WTC11 (cell line): ENCODE data around the gene IGSF23. TPM values are rescaled to one million over a fixed set of nuclear protein-coding genes. Genes with fewer than 3 reads are reported as not detected.
"Not testable (repeated sequence)": the region's sequence is repeated elsewhere in the genome, so short reads cannot be mapped to it uniquely, and the experiment has no call there.

Source experiments
- ATAC-seq: fragments of 200-7000 bp; cut with Tn5 transposase; 2 replicates; pipeline ENCODE4 v1.10.0; 2021; ENCODE audit warnings: mild to moderate bottlenecking, moderate library complexity
- CTCF ChIA-PET: fragments of 300-600 bp; sonication (Branson Sonifier 250); formaldehyde crosslinking; loops from one replicate; lab custom pipeline; 2021; ENCODE audit warnings: antibody characterized with exemption; lab: Charles Lee
- POLR2A ChIA-PET: fragments of 350-600 bp; sonication (Branson Sonifier 250); formaldehyde crosslinking; loops from one replicate; lab custom pipeline; 2021; ENCODE audit warnings: antibody characterized with exemption; lab: Charles Lee
- DNase-seq: peaks from one replicate; pipeline ENCODE4 v3.0.0; 2021; ENCODE audit warnings: low spot score
- H3K27ac Mint-ChIP-seq: 2 replicates; pipeline ENCODE4 v1.8.0; 2021; ENCODE audit warnings: mixed read lengths
- H3K27me3 Mint-ChIP-seq: 2 replicates; pipeline ENCODE4 v1.8.0; 2021; ENCODE audit warnings: low read depth, mild to moderate bottlenecking, moderate library complexity, mixed read lengths
- H3K36me3 Mint-ChIP-seq: 2 replicates; pipeline ENCODE4 v1.8.0; 2021; ENCODE audit warnings: mixed read lengths
- H3K4me1 Mint-ChIP-seq: 2 replicates; pipeline ENCODE4 v1.8.0; 2022; ENCODE audit warnings: mixed read lengths
- H3K4me3 Mint-ChIP-seq: 2 replicates; pipeline ENCODE4 v1.8.0; 2021; ENCODE audit warnings: mild to moderate bottlenecking, moderate library complexity, mixed read lengths
- H3K9me3 Mint-ChIP-seq: 2 replicates; pipeline ENCODE4 v1.8.0; 2021; ENCODE audit warnings: mixed read lengths
- ELF4 ChIP-seq: sonication (generic); formaldehyde crosslinking; IDR thresholded peaks from 2 replicates; pipeline ENCODE4 v1.8.1; 2022; ENCODE audit warnings: low read depth, mild to moderate bottlenecking, moderate library complexity, missing genetic modification reagents
- HMGA2 ChIP-seq: fragments of 250-450 bp; sonication (Bioruptor Pico); IDR thresholded peaks from 2 replicates; pipeline ENCODE4 v1.4.0; 2021; ENCODE audit warnings: mild to moderate bottlenecking, moderate library complexity
- IRF1 ChIP-seq: sonication (generic); formaldehyde crosslinking; IDR thresholded peaks from 2 replicates; pipeline ENCODE4 v1.8.0; 2023; ENCODE audit warnings: missing genetic modification reagents
- IRF2 ChIP-seq: sonication (generic); formaldehyde crosslinking; IDR thresholded peaks from 2 replicates; pipeline ENCODE4 v1.8.0; 2022; ENCODE audit warnings: low read depth, missing genetic modification reagents, borderline replicate concordance
- JAZF1 ChIP-seq: fragments of 250-450 bp; sonication (Bioruptor Pico); IDR thresholded peaks from 2 replicates; pipeline ENCODE4 v1.9.0; 2021; ENCODE audit warnings: moderate library complexity, mild to moderate bottlenecking, inconsistent platforms
- MYBL2 ChIP-seq: sonication (generic); formaldehyde crosslinking; IDR thresholded peaks from 2 replicates; pipeline ENCODE4 v1.8.1; 2023; ENCODE audit warnings: mild to moderate bottlenecking, moderate library complexity, missing genetic modification reagents
- NFYB ChIP-seq: sonication (generic); formaldehyde crosslinking; conservative IDR thresholded peaks from 2 replicates; pipeline ENCODE4 v1.8.0; 2022; ENCODE audit warnings: low read depth, missing genetic modification reagents
- NR2C2 ChIP-seq: sonication (generic); formaldehyde crosslinking; IDR thresholded peaks from 2 replicates; pipeline ENCODE4 v1.8.0; 2022; ENCODE audit warnings: mild to moderate bottlenecking, missing genetic modification reagents
- NR3C1 ChIP-seq: sonication (generic); formaldehyde crosslinking; conservative IDR thresholded peaks from 2 replicates; pipeline ENCODE4 v1.8.1; 2023; ENCODE audit warnings: low read depth, mild to moderate bottlenecking, missing genetic modification reagents
- SMAD4 ChIP-seq: sonication (generic); formaldehyde crosslinking; IDR thresholded peaks from 2 replicates; pipeline ENCODE4 v1.8.0; 2022; ENCODE audit warnings: mild to moderate bottlenecking, missing genetic modification reagents
- TP53 ChIP-seq: sonication (generic); formaldehyde crosslinking; IDR thresholded peaks from 2 replicates; pipeline ENCODE4 v1.8.1; 2023; ENCODE audit warnings: mild to moderate bottlenecking, missing genetic modification reagents
- ZBTB21 ChIP-seq: sonication (generic); formaldehyde crosslinking; IDR thresholded peaks from 2 replicates; pipeline ENCODE4 v1.8.1; 2023; ENCODE audit warnings: mild to moderate bottlenecking, missing genetic modification reagents, borderline replicate concordance
- ZMAT4 ChIP-seq: fragments of 250-450 bp; sonication (Bioruptor Pico); IDR thresholded peaks from 2 replicates; pipeline ENCODE4 v1.9.0; 2021; ENCODE audit warnings: mild to moderate bottlenecking
- ZNF425 ChIP-seq: fragments of 250-450 bp; sonication (Bioruptor Pico); conservative IDR thresholded peaks from 2 replicates; pipeline ENCODE4 v1.9.0; 2021; ENCODE audit warnings: mild to moderate bottlenecking
- total RNA-seq: library from RNA; stranded (reverse); gene quantifications from 3 replicates; pipeline ENCODE4 v1.2.3, GENCODE V29; 2021

IGSF23 gene
- total RNA-seq, 1 experiment from 2014 or later: not detected

GRCh38 chr19:44631611-44632010 lies 18.2 kb downstream of the IGSF23 start:
- Mint-ChIP-seq H3K4me1 (peaks cover 20% of the 10 kb centered on the region), H3K9me3 (peaks cover 12% of the 10 kb centered on the region), H3K27me3 (peaks cover 12% of the 10 kb centered on the region; the same call in 1 of the 2 replicates)
- ChIA-PET POLR2A (interaction anchor here (0.6 kb wide), 1 partner anchor 268 kb away, joined by 3 read pairs; no protein-coding TSS in a partner anchor), CTCF (interaction anchor here (0.9 to 1.5 kb wide), 3 partner anchors 15 to 49 kb away, joined by 3 to 5 read pairs (median 3); no protein-coding TSS in a partner anchor)
- ATAC-seq, H3K36me3 Mint-ChIP-seq, H3K4me3 Mint-ChIP-seq, H3K27ac Mint-ChIP-seq, DNase-seq: not testable (repeated sequence)

GRCh38 chr19:44634058-44634457 lies 20.7 kb downstream of the IGSF23 start:
- H3K9me3 Mint-ChIP-seq: peaks cover 12% of the 10 kb centered on the region
- POLR2A ChIA-PET: not testable (repeated sequence)

GRCh38 chr19:44634785-44635184 lies 21.4 kb downstream of the IGSF23 start:
- peaks cover 12% of the 10 kb centered on the region for H3K9me3 Mint-ChIP-seq
- CTCF ChIA-PET: interaction anchor here (0.7 to 2.4 kb wide), 10 partner anchors 22 to 143 kb away, joined by 3 to 15 read pairs (median 5); no protein-coding TSS in a partner anchor
- peaks cover 9% of the 10 kb centered on the region; the same call in 1 of the 2 replicates for H3K36me3 Mint-ChIP-seq
- ATAC-seq (no peak), DNase-seq (no peak)
- no peak overlapping the region for H3K27ac Mint-ChIP-seq
- no peak overlapping the region for H3K4me3 Mint-ChIP-seq
- no peak for TF ChIP-seq ZBTB21 (CRISPR knock-in tag)
- no peak for TF ChIP-seq NR3C1 (CRISPR knock-in tag)
- TF ChIP-seq TP53 (CRISPR knock-in tag): no peak
- TF ChIP-seq JAZF1 (CRISPR knock-in tag): no peak
- TF ChIP-seq ELF4 (CRISPR knock-in tag): no peak
- TF ChIP-seq ZMAT4: no peak
- TF ChIP-seq IRF2 (CRISPR knock-in tag): no peak
- TF ChIP-seq NFYB (CRISPR knock-in tag): no peak
- TF ChIP-seq NR2C2 (CRISPR knock-in tag): no peak
- no peak for TF ChIP-seq HMGA2 (CRISPR knock-in tag)
- no peak for TF ChIP-seq ZNF425 (CRISPR knock-in tag)
- TF ChIP-seq SMAD4 (CRISPR knock-in tag): no peak
- TF ChIP-seq MYBL2 (CRISPR knock-in tag): no peak
- no peak for TF ChIP-seq IRF1 (CRISPR knock-in tag)
- TF ChIP-seq, all 79 proteins: peak for 0
- Mint-ChIP-seq H3K4me1 (peaks cover 20% of the 10 kb centered on the region), H3K27me3 (peaks cover 8% of the 10 kb centered on the region; the same call in 1 of the 2 replicates)
- POLR2A ChIA-PET: no interaction called here

More at GRCh38 chr19:44634058-44634457, 20.7 kb downstream of the IGSF23 start:
- CTCF ChIA-PET: interaction anchor here (0.9 to 2.3 kb wide), 4 partner anchors 23 to 137 kb away, joined by 3 to 7 read pairs (median 4); no protein-coding TSS in a partner anchor
- H3K27me3 Mint-ChIP-seq, DNase-seq, H3K27ac Mint-ChIP-seq, H3K4me3 Mint-ChIP-seq, ATAC-seq, H3K36me3 Mint-ChIP-seq: not testable (repeated sequence)
- peaks cover 20% of the 10 kb centered on the region for H3K4me1 Mint-ChIP-seq
